K562 treated with DMSO at 1 percent for 12 hours (cell line): ENCODE measurements around the gene CLEC4D. TPM values are rescaled to one million over a fixed set of nuclear protein-coding genes. Genes with fewer than 3 reads are reported as not detected.

Source experiments
- total RNA-seq: library from RNA; unstranded; fragments of 300-600 nt; gene quantifications from 2 replicates; pipeline ENCODE4 v1.2.3, GENCODE V29; 2022; ENCODE audit not compliant: insufficient read depth

Gene CLEC4D
- total RNA-seq, result not detected in 2 replicates

DNA sequence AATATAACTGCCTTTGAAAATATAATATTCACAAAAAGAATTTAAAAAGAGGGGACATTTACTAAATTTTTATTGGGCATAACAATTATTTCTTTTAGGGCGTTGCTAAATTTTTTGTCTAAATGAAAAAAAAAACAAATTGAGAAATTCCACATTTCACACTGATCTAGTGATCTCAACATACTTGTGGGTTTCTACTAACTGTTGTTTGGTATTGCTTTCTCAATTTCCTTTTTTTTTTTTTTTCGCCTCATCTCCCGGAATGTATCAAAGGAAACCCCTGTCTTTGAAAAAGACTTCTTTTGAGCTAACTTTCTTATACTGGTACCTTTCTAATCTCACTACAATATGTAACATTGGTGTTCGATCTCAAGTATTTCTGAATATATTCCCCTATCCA, at the start of gene CLEC4D:
Gene CLEC4D (plus strand): TSS at position 248 of the 400 bp plus-strand sequence. CDS start 230 bp downstream, outside the sequence.

GRCh38 chr12:8540831-8541230, 27.5 kb downstream of the CLEC4D start, which contains the start of gene CLEC4E:
TSS of gene CLEC4E (minus strand) at chr12:8540905. CDS start at chr12:8540797, 108 bp downstream.

Other genes starting within 250 kb of the CLEC4D start
- gene CLEC6A, start 57.5 kb upstream of the CLEC4D start, total RNA-seq, result not detected in 2 replicates
- not detected in 2 replicates for gene CLEC4E, start 27.4 kb downstream of the CLEC4D start, total RNA-seq
- gene AICDA, start 99.4 kb downstream of the CLEC4D start, total RNA-seq, result not detected in 2 replicates
- not detected in 2 replicates for gene MFAP5, start 149.3 kb downstream of the CLEC4D start, total RNA-seq
- 5.9 and 9.8 TPM in 2 replicates for gene RIMKLB, start 184.5 kb downstream of the CLEC4D start, total RNA-seq